Activated CD4-positive, alpha-beta memory T cell treated with anti-CD3 and anti-CD28 coated beads, Interleukin-2, amount 10 ng/mL, durations not matched to agents 7 days and 5 days (primary cell): ENCODE results near the gene SPOCK1. TPM values are rescaled to one million over a fixed set of nuclear protein-coding genes. Genes with fewer than 3 reads are reported as not detected.

Experiments used
- CTCF ChIA-PET: fragments of 350-600 bp; sonication (Branson Sonifier 250); formaldehyde crosslinking; loops from one replicate; lab custom pipeline; 2021; ENCODE audit warnings: antibody characterized with exemption, inconsistent platforms; lab: Charles Lee
- POLR2A ChIA-PET: fragments of 350-600 bp; sonication (Branson Sonifier 250); formaldehyde crosslinking; loops from one replicate; lab custom pipeline; 2021; ENCODE audit warnings: antibody characterized with exemption; lab: Charles Lee
- DNase-seq: peaks from one replicate; pipeline ENCODE4 v3.0.0-alpha.2; 2020
- H3K27ac Mint-ChIP-seq: one replicate; pipeline ENCODE4 v1.8.0; 2021; ENCODE audit warnings: mild to moderate bottlenecking, mixed read lengths
- H3K27me3 Mint-ChIP-seq: one replicate; pipeline ENCODE4 v1.8.0; 2021; ENCODE audit warnings: mixed read lengths
- H3K36me3 Mint-ChIP-seq: one replicate; pipeline ENCODE4 v1.8.0; 2021; ENCODE audit warnings: low read depth, mixed read lengths
- H3K4me1 Mint-ChIP-seq: one replicate; pipeline ENCODE4 v1.8.0; 2021; ENCODE audit warnings: mixed read lengths
- H3K4me3 Mint-ChIP-seq: one replicate; pipeline ENCODE4 v1.8.0; 2021; ENCODE audit warnings: mild to moderate bottlenecking, mixed read lengths
- H3K9me3 Mint-ChIP-seq: one replicate; pipeline ENCODE4 v1.8.0; 2021; ENCODE audit warnings: mixed read lengths
- total RNA-seq, 2 experiments: library from RNA; stranded (reverse); gene quantifications; one replicate each; pipeline ENCODE4 v1.2.3, GENCODE V29; 2021

SPOCK1 gene
- total RNA-seq, 2 experiments from 2014 or later, result 0.73 to 0.86 TPM

GRCh38 chr5:137372773-137373160, 126.4 kb downstream of the SPOCK1 start:
- ChIA-PET POLR2A (no interaction called here), CTCF (no interaction called here)
- Mint-ChIP-seq H3K27ac (no peak overlapping the region), H3K36me3 (no peaks in the 10 kb centered on the region), H3K9me3 (no peaks in the 10 kb centered on the region), H3K27me3 (no peaks in the 10 kb centered on the region), H3K4me3 (no peak overlapping the region), H3K4me1 (no peaks in the 10 kb centered on the region)
- DNase-seq, result no peak

GRCh38 chr5:137372016-137372772, 126.9 kb downstream of the SPOCK1 start:
- Mint-ChIP-seq H3K27ac (no peak overlapping the region), H3K9me3 (no peaks in the 10 kb centered on the region), H3K27me3 (no peaks in the 10 kb centered on the region), H3K36me3 (no peaks in the 10 kb centered on the region), H3K4me3 (no peak overlapping the region), H3K4me1 (no peaks in the 10 kb centered on the region)
- ChIA-PET CTCF (no interaction called here), POLR2A (no interaction called here)
- DNase-seq, result no peak

- Mint-ChIP-seq H3K27ac (no peak overlapping the region), H3K4me3 (no peak overlapping the region), H3K36me3 (no peaks in the 10 kb centered on the region), H3K9me3 (no peaks in the 10 kb centered on the region), H3K4me1 (no peaks in the 10 kb centered on the region), H3K27me3 (no peaks in the 10 kb centered on the region)
- ChIA-PET CTCF (no interaction called here), POLR2A (no interaction called here)
- no peak for DNase-seq
These were observed 128.7 kb downstream of the SPOCK1 start for GRCh38 chr5:137370096-137371071.

- CTCF ChIA-PET, result no interaction called here
- Mint-ChIP-seq H3K4me3 (no peak overlapping the region), H3K27ac (no peak overlapping the region)
These were observed 130.5 kb downstream of the SPOCK1 start for GRCh38 chr5:137368651-137369050.

GRCh38 chr5:137367951-137368350, 131.2 kb downstream of the SPOCK1 start:
- H3K27me3 Mint-ChIP-seq, result no peaks in the 10 kb centered on the region
- ChIA-PET POLR2A (no interaction called here), CTCF (no interaction called here)
- no peak overlapping the region for H3K4me3 Mint-ChIP-seq
- H3K9me3 Mint-ChIP-seq, result no peaks in the 10 kb centered on the region
- no peak for DNase-seq
- no peaks in the 10 kb centered on the region for H3K36me3 Mint-ChIP-seq
- no peaks in the 10 kb centered on the region for H3K4me1 Mint-ChIP-seq
- H3K27ac Mint-ChIP-seq, result no peak overlapping the region

More at GRCh38 chr5:137368651-137369050, 130.5 kb downstream of the SPOCK1 start:
- H3K27me3 Mint-ChIP-seq, result no peaks in the 10 kb centered on the region
- H3K9me3 Mint-ChIP-seq, result no peaks in the 10 kb centered on the region
- H3K36me3 Mint-ChIP-seq, result no peaks in the 10 kb centered on the region
- DNase-seq, result no peak
- no peaks in the 10 kb centered on the region for H3K4me1 Mint-ChIP-seq
- POLR2A ChIA-PET, result no interaction called here

- no peak overlapping the region for H3K4me3 Mint-ChIP-seq
- ChIA-PET CTCF (no interaction called here), POLR2A (no interaction called here)
- H3K36me3 Mint-ChIP-seq, result no peaks in the 10 kb centered on the region
- no peak for DNase-seq
- H3K4me1 Mint-ChIP-seq, result no peaks in the 10 kb centered on the region
- H3K9me3 Mint-ChIP-seq, result no peaks in the 10 kb centered on the region
- H3K27ac Mint-ChIP-seq, result no peak overlapping the region
- H3K27me3 Mint-ChIP-seq, result no peaks in the 10 kb centered on the region
These were observed 132.6 kb downstream of the SPOCK1 start for GRCh38 chr5:137366526-137366925.

GRCh38 chr5:137365126-137365865, 133.8 kb downstream of the SPOCK1 start:
- Mint-ChIP-seq H3K27ac (no peak overlapping the region), H3K9me3 (no peaks in the 10 kb centered on the region), H3K27me3 (no peaks in the 10 kb centered on the region), H3K36me3 (no peaks in the 10 kb centered on the region), H3K4me1 (no peaks in the 10 kb centered on the region), H3K4me3 (no peak overlapping the region)
- POLR2A ChIA-PET, result no interaction called here
- no peak for DNase-seq
- CTCF ChIA-PET, result no interaction called here

- Mint-ChIP-seq H3K27me3 (no peaks in the 10 kb centered on the region), H3K4me1 (no peaks in the 10 kb centered on the region), H3K4me3 (no peak overlapping the region), H3K27ac (no peak overlapping the region), H3K36me3 (no peaks in the 10 kb centered on the region), H3K9me3 (no peaks in the 10 kb centered on the region)
- CTCF ChIA-PET, result no interaction called here
- DNase-seq, result no peak
- POLR2A ChIA-PET, result no interaction called here
These were observed 137.8 kb downstream of the SPOCK1 start for GRCh38 chr5:137361280-137361679.

- H3K27ac Mint-ChIP-seq, result no peak overlapping the region
- ChIA-PET CTCF (no interaction called here), POLR2A (no interaction called here)
- no peaks in the 10 kb centered on the region for H3K9me3 Mint-ChIP-seq
- no peak overlapping the region for H3K4me3 Mint-ChIP-seq
- no peaks in the 10 kb centered on the region for H3K36me3 Mint-ChIP-seq
- no peaks in the 10 kb centered on the region for H3K4me1 Mint-ChIP-seq
- H3K27me3 Mint-ChIP-seq, result no peaks in the 10 kb centered on the region
- DNase-seq, result no peak
These were observed 138.5 kb downstream of the SPOCK1 start for GRCh38 chr5:137360607-137361006.

GRCh38 chr5:137359941-137360340, 139.2 kb downstream of the SPOCK1 start:
- no peak overlapping the region for H3K4me3 Mint-ChIP-seq
- H3K36me3 Mint-ChIP-seq, result no peaks in the 10 kb centered on the region
- H3K27me3 Mint-ChIP-seq, result no peaks in the 10 kb centered on the region
- H3K9me3 Mint-ChIP-seq, result no peaks in the 10 kb centered on the region
- no peak for DNase-seq
- ChIA-PET CTCF (no interaction called here), POLR2A (no interaction called here)
- H3K27ac Mint-ChIP-seq, result no peak overlapping the region
- no peaks in the 10 kb centered on the region for H3K4me1 Mint-ChIP-seq

GRCh38 chr5:137357436-137357835, 141.7 kb downstream of the SPOCK1 start:
- Mint-ChIP-seq H3K4me3 (no peak overlapping the region), H3K36me3 (no peaks in the 10 kb centered on the region), H3K4me1 (no peaks in the 10 kb centered on the region), H3K27ac (no peak overlapping the region), H3K9me3 (no peaks in the 10 kb centered on the region), H3K27me3 (peaks cover 2% of the 10 kb centered on the region)
- ChIA-PET CTCF (no interaction called here), POLR2A (no interaction called here)
- DNase-seq, result no peak

- ChIA-PET CTCF (no interaction called here), POLR2A (no interaction called here)
- H3K9me3 Mint-ChIP-seq, result no peaks in the 10 kb centered on the region
These were observed 143.0 kb downstream of the SPOCK1 start for GRCh38 chr5:137356127-137356526.

GRCh38 chr5:137355708-137356107, 143.4 kb downstream of the SPOCK1 start:
- ChIA-PET CTCF (no interaction called here), POLR2A (no interaction called here)
- Mint-ChIP-seq H3K27me3 (peaks cover 2% of the 10 kb centered on the region), H3K36me3 (no peaks in the 10 kb centered on the region), H3K4me3 (no peak overlapping the region), H3K4me1 (no peaks in the 10 kb centered on the region), H3K9me3 (no peaks in the 10 kb centered on the region), H3K27ac (no peak overlapping the region)
- DNase-seq, result no peak

More at GRCh38 chr5:137356127-137356526, 143.0 kb downstream of the SPOCK1 start:
- no peak overlapping the region for H3K27ac Mint-ChIP-seq
- H3K4me1 Mint-ChIP-seq, result no peaks in the 10 kb centered on the region
- no peaks in the 10 kb centered on the region for H3K36me3 Mint-ChIP-seq
- DNase-seq, result no peak
- no peak overlapping the region for H3K4me3 Mint-ChIP-seq
- H3K27me3 Mint-ChIP-seq, result peaks cover 2% of the 10 kb centered on the region
